Ishikawa (cell line): ENCODE results near the gene SNAPIN.
A peak's percentile ranks its signal among the peaks of the same experiment; 100 is the strongest.

Source experiments
- CEBPB ChIP-seq: IDR thresholded peaks from 2 replicates; pipeline ENCODE4 v1.6.1; 2012
- FOXM1 ChIP-seq: IDR thresholded peaks from 2 replicates; pipeline ENCODE4 v1.6.1; 2012; ENCODE audit warnings: low read depth, borderline replicate concordance
- TAF1 ChIP-seq: IDR thresholded peaks from 2 replicates; pipeline ENCODE4 v1.6.1; 2012; ENCODE audit warnings: low read depth, mild to moderate bottlenecking
- YY1 ChIP-seq: IDR thresholded peaks from 2 replicates; pipeline ENCODE4 v1.6.1; 2012; ENCODE audit warnings: low read depth
- TF ChIP-seq, protein P1 (sequence below): IDR thresholded peaks from 2 replicates; pipeline ENCODE4 v1.6.1; 2012; ENCODE audit warnings: low read depth, mild to moderate bottlenecking

- peak; percentile 87 for TF ChIP-seq YY1
- TF ChIP-seq CEBPB: peak; percentile 63; the same call in 1 of the 2 replicates
- peak; percentile 80 for TF ChIP-seq FOXM1
- TF ChIP-seq, protein P1, sequence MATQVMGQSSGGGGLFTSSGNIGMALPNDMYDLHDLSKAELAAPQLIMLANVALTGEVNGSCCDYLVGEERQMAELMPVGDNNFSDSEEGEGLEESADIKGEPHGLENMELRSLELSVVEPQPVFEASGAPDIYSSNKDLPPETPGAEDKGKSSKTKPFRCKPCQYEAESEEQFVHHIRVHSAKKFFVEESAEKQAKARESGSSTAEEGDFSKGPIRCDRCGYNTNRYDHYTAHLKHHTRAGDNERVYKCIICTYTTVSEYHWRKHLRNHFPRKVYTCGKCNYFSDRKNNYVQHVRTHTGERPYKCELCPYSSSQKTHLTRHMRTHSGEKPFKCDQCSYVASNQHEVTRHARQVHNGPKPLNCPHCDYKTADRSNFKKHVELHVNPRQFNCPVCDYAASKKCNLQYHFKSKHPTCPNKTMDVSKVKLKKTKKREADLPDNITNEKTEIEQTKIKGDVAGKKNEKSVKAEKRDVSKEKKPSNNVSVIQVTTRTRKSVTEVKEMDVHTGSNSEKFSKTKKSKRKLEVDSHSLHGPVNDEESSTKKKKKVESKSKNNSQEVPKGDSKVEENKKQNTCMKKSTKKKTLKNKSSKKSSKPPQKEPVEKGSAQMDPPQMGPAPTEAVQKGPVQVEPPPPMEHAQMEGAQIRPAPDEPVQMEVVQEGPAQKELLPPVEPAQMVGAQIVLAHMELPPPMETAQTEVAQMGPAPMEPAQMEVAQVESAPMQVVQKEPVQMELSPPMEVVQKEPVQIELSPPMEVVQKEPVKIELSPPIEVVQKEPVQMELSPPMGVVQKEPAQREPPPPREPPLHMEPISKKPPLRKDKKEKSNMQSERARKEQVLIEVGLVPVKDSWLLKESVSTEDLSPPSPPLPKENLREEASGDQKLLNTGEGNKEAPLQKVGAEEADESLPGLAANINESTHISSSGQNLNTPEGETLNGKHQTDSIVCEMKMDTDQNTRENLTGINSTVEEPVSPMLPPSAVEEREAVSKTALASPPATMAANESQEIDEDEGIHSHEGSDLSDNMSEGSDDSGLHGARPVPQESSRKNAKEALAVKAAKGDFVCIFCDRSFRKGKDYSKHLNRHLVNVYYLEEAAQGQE: no peak
- peak; percentile 89 for TF ChIP-seq TAF1
Observed at GRCh38 chr1:153670859-153671627, 12.5 kb downstream of the SNAPIN start, which contains the start of gene ILF2.
